NCI-H524 (cell line): ENCODE results near the gene DLGAP1.

Source experiments
- DNase-seq, 2 experiments: peaks; one replicate each; lab custom pipeline; 2025; lab: John Stamatoyannopoulos, UW

Gene DLGAP1

DNA sequence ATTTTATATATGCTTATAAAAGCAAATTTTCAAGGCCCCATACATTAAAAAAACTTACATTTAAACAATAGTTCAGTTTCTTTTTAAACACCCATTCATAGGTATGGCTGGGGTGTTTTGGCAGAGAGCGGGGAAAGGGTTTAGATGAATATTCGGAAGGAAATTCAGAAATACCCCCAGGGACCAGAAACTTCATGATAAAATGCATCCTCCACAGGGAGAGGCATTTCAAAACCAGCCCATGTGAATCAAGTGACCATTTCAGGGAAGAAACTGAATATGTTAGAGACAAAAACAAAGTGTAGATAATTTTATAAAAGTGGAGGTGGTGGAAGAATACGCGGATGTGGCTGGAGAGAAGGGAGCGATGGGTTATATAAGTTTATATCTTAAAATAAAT lies 678.0 kb downstream of the DLGAP1 start:
- no peak for DNase-seq

DNA sequence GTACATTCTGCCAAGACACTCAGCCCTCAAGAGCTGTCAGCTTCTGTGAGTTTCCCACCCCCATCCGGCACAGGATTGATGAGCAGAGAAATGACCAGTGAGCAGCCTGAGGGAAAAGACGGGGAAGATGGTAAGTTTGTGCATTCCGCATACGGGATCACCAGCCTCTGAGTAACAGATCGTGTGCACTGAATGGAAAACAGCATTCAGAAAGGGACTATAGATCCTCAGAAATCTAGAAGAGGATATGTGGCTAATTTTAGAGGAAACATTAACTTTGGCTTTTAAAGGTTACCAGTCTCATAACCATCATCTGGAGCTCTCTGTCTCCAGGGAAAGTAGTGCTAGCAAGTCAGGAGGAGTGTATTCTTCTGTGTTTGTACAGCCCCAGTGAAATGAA lies 679.1 kb downstream of the DLGAP1 start:
- no peak for DNase-seq

GRCh38 chr18:3773303-3773702 lies 681.8 kb downstream of the DLGAP1 start:
- DNase-seq: no peak

DNA sequence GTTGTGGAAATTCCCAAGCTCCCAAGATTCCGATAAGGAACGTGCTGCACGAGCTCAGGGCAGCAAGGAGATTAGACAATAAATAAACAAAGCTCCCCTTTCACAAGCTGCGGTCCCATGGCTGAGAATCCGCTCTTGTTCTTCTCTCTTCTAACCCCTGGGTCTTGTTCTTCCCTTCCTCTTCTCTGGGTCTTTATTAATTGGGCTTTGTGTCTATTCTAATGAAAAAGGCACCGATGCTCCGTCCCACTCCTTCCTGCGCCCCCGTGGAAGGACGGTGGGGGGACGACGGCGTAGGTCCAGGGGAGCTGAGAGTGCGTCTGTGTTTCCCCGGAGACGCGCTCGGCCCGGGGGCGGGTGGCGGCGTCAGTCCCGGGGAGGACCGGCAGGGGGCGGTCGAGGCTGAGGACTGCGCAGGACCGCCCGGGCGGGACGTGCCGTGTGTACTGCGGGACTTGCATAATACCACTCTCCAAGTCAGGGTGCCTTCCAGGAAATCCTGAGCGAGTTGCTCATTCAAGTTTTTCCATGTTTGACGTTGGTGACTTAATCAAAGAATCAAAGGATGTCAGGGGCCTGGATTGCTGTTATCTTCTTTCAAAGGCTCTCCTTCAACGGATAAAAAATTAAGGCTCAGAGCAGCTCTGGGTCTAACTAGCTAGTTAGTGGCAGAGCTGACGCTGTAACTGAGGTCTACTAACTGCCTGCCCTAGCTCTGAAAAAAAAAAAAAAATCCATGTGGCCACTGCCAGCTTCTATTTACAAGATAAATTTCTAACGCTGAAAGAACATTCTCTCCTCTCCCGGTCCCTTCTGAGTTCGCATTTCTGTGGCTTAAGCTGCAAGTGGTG lies 683.8 kb downstream of the DLGAP1 start:
- DNase-seq: peak; percentile 41 to 77

DNA sequence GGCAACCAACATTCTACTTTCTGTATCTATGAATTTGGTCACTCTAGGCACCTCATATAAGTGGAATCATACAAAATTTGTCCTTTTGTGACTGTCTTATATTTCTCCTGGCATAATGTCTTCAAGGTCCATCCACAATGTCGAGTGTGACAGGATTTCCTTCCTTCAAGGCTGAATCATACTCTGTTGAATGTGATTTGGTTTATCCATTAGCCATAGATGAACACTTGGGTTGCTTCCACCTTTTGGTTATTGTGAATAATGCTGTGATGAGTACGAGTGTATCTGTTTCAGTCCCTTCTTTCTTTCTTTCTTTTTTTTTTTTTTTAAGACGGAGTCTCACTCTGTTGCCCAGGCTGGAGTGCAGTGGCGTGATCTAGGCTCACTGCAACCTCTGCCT lies 693.8 kb downstream of the DLGAP1 start:
- no peak for DNase-seq

GRCh38 chr18:3760741-3761140 lies 694.4 kb downstream of the DLGAP1 start:
- no peak for DNase-seq

DNA sequence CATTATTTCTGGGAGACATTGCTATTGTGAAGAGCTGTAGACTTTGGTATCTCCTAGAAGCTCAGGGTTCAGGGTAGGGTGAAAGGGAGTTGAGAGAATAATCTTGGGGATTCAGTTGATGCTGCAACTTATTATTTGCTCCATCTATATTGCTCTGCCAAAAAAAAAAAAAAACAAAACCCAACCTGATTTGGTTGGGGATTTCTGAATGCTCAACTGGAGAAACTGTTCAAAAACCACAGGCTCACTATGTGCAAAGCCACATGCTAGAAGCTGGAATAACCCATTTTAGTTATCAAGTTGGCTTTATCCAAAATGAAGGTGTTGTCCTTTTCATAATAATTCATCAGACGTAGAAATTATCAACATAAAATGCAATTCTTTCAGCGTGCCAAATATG lies 696.0 kb downstream of the DLGAP1 start:
- DNase-seq: no peak

DNA sequence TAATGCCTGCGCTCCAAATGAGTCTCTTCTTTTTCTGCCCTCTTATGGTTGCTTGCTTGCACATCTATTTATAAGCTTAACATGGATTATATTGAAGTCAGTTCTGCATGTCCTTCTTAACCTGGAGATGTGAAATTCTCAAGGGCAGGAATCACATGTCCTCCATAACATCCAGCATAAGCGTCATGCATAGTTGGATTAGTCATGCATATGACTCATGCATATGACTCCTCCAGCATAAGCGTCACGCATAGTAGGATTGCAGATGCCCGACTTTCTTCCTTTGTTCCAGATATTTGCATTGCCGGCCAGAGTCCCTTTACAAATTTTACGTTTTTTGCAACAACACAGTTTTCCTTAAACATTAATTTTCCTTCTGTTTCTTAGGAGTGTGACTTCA lies 696.6 kb downstream of the DLGAP1 start:
- DNase-seq: no peak

DNA sequence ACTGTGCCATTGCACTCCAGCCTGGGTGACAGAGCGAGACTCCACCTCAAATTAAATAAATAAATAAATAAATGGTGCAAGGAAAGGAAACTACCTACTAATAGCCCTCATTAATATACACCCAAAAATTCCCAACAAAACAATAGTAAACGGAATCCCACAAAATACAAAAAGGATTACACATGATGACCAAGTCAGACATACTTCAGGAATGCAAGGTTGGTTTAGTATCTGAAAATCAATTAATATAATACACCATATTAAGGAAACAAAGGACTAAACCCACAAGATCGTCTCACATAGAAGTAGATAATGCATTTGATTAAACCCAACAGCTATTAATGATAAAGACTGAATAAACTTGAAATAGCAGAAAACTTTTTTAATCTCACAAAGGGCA lies 697.7 kb downstream of the DLGAP1 start:
- no peak for DNase-seq

DNA sequence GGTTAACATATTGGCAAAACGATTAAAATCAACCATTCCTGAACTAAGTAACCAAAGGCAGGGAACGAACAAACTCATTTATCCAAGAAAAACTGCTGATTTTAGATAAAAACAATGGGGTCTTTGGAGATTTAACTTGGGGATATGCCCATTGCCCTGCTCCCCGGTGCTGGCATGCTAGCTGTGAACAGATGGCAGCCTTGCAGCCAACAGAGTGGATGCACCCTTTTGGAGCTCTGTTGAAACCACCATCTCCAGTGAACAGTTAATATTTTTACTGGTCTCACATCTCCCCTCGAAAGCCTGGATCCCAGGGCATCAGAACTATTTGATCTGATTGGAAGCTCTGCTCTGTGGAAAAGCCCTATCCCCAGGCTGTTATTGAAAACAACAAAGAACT lies 702.0 kb downstream of the DLGAP1 start:
- DNase-seq: no peak

- DNase-seq: no peak
These were observed 707.0 kb downstream of the DLGAP1 start for GRCh38 chr18:3748086-3748485.

GRCh38 chr18:3747176-3747973 lies 707.7 kb downstream of the DLGAP1 start:
- no peak for DNase-seq

- no peak for DNase-seq
These were observed 712.6 kb downstream of the DLGAP1 start for GRCh38 chr18:3742541-3742940.

GRCh38 chr18:3741333-3741732 lies 713.8 kb downstream of the DLGAP1 start:
- DNase-seq: no peak

DNA sequence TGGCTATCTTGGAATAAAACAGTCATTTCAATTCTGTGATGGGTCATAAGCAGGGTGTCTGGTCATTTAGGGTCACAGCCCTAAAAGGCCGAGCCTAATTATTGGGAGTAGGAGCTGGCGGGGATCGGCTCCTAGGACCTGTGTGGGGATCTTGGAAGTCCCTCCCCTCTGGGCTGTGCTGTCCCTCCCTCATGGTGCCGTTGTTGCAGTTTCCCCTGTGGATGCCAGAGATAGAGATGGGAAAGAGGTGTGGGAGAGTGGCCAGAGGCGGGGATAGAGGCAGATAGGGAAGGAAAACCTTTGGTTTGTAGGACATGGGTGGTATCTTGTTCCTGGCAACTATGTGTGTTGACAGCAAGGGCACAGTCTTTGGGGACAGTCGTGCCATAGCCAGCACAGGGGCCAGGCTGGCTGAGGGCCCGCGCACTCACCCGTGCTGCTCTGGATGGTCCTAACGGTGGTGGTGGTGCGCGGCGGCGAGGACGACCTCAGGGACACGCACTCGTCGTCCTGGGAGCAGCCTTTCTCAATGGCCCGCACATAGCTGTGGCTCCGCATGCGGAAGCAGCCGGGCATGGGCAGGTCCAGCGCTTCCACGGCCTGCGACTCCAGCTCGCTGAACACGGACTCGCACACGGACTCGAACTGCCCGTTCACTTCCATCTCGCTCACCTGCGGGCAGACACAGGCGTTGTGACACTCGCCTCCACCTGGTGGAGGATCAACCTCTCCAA lies 726.2 kb downstream of the DLGAP1 start:
- no peak for DNase-seq

GRCh38 chr18:3727274-3727673 lies 727.8 kb downstream of the DLGAP1 start:
- no peak for DNase-seq

- no peak for DNase-seq
These were observed 728.7 kb downstream of the DLGAP1 start for GRCh38 chr18:3726238-3726951.

- no peak for DNase-seq
These were observed 730.0 kb downstream of the DLGAP1 start for GRCh38 chr18:3725115-3725514.

GRCh38 chr18:3723554-3723953 lies 731.6 kb downstream of the DLGAP1 start:
- DNase-seq: no peak

GRCh38 chr18:3722649-3723433 lies 732.3 kb downstream of the DLGAP1 start:
- no peak for DNase-seq
